Activated CD4-positive, alpha-beta T cell treated with anti-CD3 and anti-CD28 coated beads, Interleukin-2, amount 50 U/mL, for 48 hours (primary cell): Measurements from ENCODE around the gene KBTBD12.
"Not testable (repeated sequence)": the region's sequence is repeated elsewhere in the genome, so short reads cannot be mapped to it uniquely, and the experiment has no call there.

Experiments used
- DNase-seq, 2 experiments: peaks; one replicate each; pipeline ENCODE4 v3.0.0-alpha.2; 2020

Gene KBTBD12, protein sequence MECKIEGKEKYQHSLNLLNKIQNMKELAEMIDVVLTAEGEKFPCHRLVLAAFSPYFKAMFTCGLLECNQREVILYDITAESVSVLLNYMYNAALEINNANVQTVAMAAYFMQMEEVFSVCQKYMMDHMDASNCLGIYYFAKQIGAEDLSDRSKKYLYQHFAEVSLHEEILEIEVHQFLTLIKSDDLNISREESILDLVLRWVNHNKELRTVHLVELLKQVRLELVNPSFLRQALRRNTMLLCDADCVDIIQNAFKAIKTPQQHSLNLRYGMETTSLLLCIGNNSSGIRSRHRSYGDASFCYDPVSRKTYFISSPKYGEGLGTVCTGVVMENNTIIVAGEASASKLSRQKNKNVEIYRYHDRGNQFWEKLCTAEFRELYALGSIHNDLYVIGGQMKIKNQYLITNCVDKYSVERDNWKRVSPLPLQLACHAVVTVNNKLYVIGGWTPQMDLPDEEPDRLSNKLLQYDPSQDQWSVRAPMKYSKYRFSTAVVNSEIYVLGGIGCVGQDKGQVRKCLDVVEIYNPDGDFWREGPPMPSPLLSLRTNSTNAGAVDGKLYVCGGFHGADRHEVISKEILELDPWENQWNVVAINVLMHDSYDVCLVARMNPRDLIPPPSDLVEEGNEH

DNA sequence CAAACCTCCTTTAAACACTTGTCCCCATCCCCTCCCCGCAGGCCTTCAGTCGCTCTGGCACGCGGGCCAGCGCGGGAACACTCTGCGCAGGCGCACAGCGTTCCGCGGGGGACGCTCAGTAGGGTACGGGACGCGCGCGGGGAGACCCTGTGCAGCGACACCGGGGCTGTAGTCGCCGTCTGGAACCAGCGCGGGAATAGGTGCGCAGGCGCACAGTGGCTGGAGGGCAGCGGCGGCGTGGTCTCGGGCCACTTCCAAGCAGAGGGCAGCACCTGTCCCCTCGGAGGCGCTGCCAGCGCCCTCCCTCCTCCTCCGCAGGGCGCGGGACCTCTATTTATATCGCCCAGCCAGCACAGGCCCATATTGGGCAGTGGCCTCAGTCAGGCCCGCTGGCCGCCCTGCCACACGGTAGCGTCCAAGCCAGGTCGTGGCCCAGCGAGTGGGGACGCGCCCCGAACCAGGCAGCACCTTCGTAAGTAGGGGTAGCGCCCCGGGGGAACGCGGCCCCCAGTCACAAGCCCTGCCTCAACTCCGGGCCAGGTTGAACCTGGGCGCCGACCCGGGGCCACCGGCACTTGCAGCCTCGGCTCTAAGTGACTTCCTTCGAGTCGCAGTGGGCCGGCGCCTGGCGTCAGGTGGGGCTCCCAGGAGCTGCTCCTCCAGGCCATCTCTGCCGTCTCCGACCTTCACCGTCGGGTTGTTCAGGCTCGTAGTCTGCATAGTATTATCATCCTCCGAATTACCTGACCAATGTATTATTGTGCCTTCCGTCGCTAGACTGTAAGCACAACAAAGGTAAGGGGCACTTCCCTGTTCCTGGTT, at the start of gene KBTBD12:
KBTBD12 (plus strand) TSS at position 118 of the 822 bp plus-strand sequence. CDS start 7,830 bp downstream, outside the sequence.
- DNase-seq: no peak

DNA sequence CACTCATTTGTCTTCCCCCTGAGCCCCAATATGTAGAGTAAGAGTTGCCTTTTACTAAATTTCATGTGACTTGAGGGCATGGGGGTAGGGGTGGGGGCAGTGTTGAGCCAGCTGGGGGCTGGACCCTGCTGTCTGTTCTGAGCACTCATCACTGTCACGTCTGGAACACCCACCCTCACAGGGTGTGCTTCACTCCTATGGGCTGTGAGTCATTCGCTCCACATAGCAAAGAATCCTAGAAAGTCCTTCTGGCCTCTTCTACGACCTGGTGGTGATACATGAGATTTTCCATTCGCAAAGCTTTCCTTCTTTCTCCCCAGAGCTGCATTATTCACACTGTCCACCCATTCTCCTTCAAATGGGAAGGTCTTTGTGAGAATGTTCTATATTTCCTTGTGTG, 49.1 kb upstream of the KBTBD12 start:
- peak in 1 of 2 experiments; percentile 4 for DNase-seq

DNA sequence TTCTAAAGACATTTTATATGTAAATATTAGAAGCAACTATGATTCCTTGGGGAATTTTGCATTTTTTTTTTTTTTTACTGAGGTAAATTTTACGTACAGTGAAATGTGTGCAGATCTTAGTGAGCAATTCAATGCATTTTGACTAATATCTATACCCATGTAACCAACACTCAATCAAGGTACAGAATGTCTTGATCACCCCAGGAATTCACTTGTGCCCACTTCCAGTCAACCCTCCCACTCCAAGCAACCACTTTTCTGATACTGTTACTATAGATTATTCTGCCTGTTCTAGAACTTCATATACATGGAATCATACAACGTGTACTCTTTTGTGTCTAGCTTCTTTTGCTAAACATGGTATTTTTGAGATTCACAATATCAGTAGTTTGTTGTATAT, 47.6 kb upstream of the KBTBD12 start:
- DNase-seq: no peak

DNA sequence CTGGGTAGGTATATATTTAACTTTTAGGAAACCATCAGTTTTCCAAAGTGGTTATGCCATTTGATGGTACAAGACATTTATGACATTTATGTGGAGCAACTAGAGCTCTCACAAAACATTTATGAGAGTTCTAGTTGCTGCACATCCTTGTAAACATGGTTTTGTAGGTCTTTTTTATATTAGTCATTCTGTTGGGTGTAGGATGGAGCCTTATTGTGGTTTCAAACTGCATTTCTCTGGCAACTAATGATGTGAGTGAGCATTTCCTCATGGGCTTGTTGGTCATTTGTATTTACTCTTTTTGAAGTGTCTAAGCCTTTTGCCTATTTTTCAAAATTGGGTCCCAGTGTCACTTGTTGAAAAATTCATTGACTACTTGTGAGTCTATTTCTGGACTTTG, 47.0 kb upstream of the KBTBD12 start:
- no peak for DNase-seq

DNA sequence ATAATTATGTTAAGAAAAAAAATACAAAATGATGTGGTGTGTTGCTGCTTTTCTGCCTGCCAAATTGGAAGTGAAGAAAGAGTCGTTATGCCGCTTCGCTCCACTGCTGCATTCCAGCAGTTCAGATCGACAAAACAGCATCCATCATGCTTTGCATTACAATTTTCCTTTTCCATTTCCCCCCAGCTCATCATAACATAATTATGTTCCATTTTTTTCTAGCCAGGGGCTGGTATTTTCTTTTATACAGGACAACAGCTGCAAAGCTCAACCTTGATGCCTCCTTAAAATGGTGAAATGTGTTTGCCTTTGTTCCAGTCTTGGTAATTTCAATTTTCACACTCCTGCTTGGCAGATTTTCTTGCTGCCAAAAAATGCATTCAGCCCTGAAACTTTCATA, 44.9 kb upstream of the KBTBD12 start:
- no peak for DNase-seq

DNA sequence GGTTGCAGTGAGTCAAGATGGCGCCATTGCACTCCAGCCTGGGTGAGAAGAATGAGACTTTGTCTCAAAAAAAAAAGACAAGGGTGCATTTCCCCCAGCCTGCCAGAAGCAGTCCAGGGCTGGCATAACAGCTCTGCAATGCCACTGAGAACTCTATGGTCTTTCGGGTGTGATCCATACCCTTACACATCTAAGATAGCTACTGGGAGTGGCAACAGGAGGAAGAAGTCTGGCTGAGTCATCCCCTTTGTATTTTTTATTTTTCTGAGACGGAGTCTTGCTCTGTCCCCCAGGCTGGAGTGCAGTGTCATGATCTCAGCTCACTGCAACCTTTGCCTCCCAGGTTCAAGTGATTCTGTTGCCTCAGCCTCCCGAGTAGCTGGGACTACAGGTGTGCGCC, 40.9 kb upstream of the KBTBD12 start:
- DNase-seq: not testable (repeated sequence)

DNA sequence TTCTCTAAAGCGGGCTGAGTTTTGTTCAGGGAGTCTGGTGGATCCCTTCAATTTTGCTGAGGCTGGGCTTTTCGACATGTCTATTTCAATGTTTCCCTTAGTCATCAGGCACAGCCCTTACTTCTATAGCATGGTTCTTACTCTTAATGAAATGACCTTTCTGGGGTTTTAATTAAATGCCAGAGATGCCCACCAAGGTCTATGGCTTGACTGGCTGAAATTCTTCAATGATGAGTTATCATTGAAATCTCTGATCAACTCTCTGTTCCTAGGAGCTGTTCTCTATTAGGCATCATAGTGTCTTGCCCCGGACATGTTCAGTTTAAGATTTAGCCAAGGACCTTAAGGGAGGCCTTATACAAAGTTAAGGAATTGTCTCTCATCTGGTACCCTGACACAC, 33.4 kb upstream of the KBTBD12 start:
- DNase-seq: no peak

DNA sequence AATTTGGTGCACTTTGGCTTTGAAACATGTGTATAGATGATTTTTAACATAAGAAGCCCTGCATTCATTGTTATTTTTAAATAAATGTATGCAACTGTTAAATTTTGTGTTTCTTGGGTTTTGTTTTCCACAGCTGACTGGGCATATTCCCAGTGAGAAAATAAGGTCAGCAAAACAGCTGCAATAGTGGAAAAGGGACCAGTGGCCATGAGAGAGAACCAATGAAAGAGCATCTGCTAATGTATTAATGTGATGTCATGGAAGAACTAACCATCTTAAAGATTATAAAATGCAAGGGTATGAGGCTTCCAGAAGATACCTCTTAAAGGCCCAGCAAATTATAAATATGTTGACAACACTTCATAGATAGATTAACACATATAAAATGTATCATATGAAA, 31.0 kb upstream of the KBTBD12 start:
- no peak for DNase-seq

DNA sequence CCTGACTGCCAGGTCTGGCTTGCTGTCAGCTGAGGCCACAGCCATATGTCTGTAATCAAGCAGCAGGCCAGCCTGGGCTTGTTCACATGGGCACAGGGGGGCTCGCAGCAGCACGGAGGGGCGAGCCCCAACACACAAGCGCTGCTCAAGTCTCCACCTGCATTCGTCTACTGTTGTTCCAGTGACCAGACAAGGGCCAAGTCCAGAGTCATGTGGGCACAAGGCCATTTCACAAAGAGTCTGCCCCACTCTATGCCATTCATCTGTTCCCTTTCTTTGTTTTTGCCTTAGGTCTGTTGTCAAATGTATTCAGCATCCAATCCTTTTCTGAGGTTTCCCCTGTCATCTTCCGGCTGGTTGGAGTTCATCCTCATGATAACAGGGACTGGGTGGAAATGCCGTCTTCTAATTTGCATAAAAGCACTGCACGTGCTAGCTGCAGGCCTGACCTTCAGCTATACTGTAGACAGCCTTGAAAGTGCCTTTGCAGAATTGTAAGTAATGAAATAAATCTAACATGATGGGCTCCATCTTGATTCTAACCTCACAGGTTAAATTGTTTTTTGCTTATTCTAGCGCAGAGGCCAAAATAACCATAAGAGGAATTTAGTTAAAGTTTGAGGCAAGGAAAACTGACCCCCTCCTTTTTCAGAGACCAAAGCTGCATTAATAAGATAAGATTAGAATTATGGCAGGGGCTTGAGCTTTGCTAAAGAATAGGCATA, 28.6 kb upstream of the KBTBD12 start:
- no peak for DNase-seq

DNA sequence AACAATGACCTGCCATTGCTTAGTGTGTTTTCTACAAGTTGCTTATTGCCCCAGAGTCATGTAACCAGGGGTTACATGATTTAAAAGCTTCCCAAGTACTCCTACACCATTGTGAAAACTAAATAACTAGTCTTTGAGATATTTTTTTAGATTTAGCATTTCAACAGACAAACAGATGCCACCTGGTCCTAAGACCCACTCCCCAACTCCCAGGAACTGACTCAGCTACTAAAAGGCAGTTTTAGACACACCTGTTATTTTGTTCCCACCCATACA, 28.1 kb upstream of the KBTBD12 start:
- DNase-seq: no peak

DNA sequence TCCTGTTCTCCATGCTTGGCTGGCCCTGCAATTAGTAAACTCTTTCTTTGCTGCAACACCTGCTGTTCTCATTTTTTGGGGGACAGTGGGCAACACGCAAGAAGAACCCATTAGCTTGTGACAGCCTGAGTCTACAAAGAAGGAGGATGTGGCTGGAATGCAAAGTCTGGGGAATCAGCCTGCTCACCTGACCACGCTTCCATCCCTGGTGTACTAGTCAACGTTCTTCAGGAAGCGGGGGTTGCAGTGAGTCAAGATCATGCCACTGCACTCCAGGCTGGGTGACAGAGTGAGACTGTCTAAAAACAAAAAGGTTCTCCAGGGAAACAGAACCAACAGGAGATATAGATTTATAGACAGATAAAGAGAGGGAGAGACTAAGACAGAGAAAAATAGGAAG, 27.7 kb upstream of the KBTBD12 start:
- no peak for DNase-seq

DNA sequence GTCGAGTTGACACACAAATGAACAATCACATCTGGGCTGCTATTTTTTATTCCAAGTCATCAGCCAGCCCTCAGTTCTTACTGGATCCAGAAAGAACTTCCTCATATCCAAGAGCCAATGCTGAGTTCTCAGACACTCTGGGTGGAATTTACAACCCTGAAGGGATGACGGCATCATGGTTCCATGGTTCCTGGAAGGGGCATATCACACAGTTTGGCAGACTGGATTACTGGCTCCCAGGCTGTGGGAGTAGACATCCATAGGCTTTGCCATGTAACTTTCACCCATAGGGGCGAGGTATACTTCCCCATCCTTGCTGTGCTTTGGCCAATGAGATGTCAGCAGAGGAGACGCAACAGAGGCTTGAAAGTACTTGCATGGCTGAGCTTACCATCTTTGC, 26.9 kb upstream of the KBTBD12 start:
- DNase-seq: no peak

DNA sequence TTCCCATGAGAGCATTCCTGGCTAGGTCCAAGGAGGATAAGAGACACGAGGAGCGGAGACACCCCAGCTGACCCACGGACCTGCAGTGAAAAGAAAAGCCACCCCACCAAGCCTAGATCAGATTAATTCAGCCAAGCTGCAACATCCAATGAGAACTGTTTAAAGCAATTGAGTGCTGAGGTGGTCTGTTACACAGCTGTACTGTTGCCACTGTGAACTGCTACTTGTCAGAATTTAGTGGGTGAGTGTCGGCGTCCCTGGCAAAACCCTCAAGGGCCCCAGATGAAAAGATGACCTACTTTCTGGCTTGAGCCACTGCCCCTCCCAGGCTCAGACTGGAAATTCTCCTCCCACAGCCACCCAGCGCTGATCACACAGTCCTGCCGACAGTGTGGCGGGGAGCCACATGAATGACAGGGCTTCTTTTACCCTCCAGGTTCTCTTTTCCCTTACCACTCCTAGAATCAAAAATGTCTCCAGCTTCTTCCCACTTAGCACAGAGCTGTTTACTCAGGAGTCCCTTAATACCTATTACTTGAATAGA, 26.4 kb upstream of the KBTBD12 start:
- DNase-seq: no peak

DNA sequence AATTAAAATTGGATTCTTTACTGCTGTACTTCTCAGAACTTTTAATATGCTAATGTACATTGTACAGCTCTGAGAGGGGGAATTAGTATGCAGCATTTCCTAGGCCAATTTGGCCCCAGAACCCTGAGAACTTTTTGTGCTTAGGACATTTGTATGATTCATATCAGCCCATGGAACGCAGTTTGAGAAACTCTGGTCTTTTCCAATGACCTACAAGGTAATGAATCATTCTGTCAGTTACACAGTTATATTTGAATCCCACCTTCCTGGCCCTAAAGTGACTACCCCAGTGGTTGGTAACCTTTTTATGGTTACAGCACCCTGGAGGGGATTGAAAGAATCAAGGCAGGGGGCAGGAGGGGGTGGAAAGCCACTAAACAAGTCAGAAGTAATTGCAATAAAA, 25.6 kb upstream of the KBTBD12 start:
- DNase-seq: no peak

DNA sequence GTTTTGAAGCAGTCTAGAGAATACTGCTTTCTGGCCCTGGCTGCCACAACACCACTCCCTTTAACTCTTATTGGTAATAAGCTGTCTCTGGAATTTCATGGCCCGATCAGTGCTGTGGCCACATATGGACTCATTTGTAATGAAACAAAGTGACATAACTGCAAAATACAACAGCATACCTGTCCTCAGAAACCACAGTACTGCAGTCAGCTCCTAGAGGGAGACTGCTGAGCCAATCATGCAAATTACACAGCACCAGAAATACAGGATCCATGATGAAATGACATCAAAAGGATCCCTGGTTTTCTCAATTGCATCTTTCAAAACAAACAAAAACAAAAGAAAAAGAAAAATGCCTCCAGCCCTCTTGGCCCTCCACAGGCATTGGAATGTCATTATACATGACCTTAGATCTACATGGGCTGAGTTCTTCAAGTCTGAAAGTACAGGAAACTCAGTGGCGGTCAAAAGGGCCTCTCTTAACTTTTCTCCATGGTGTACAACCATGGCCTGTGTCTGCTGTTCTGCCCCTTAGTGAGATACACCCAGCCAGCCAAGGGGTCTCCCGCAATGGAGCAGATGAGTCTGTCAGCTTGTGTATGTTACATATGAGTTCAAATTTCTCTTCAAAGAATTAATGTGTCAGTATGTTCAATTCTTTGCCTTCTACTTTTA, 24.9 kb upstream of the KBTBD12 start:
- no peak for DNase-seq

DNA sequence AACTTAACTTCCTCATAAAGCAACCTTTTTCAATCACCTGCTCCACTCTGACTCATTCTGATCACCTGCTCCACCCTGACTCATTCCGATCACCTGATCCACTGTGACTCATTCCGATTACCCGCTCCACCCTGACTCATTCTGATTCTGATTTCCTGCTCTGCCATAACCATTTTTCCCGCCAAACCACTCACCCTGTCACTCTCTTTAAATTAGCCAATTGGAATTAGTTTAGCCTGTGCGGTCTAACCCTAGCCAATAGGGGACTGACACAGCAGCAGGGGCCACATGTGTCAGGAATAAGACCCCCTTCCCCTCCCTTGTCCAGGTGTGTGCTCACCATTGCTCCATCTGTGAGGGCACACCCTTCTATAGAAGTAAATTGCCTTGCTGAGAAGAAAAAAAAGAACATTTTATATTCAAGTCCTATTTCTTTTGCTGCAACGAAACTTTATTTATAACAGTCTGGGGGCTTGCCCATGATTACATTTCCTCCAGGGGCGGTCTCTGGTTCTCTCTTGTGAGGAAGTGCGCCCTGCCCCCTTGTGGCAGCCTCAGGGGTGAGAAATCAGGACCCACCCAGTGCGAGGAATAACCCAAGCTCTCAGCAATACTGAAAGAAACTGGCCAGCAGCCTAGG, 24.3 kb upstream of the KBTBD12 start:
- peak; percentile 16 to 50 for DNase-seq

DNA sequence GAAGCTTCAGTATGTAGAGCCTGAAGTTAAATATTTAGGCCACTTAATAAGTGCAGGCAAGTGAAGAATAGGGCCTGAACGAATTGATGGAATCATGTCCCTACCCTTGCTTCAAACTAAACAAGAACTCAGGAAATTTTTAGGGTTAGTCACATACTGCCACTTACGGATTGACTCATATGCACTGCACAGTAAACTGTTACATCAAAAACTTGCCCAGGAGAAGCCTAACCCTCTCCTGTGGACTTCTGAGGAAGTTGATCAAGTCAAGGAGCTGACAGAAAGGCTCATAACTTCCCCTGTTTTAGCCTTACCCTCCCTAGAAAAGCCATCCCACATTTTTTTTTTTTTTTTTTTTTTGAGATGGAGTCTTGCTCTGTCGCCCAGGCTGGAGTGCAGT, 20.6 kb upstream of the KBTBD12 start:
- no peak for DNase-seq

DNA sequence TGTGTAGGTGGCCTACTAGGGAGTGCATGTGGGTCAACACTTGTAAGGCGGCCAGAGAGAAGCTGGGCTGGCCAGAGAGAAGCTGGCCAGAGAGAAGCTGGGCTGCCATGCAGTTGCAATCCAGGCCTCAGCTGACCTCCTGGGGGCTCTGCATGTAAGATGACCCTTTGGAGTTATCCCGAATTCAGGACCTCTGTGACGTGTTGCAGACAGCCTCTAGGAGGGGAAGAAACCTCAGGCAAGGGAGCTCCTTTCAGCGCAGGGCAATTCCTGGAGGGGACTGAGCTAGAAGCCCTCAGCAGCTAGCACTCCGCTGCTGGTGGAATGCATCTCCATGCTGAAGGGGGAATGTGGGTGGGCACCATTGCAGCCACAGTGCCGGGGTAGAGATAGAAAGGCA, 15.8 kb upstream of the KBTBD12 start:
- no peak for DNase-seq

DNA sequence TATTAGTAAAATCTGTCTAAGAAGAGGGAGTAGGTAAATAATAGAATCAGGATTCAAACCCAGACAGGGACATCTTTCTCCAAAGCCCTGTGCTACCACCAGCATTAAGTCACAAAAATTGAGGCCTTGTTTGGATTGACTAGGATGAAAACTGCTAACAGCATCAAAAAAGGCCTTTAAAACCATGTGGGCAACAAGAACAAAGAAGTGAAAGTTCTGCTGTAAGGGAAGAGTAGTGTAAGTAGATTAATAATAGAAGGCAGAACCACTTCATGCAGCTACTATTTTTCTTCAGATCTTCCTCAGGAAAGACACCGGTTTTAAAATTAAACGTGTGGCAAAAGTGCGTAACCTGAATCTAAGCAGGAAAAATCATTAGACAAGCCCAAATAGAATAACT, 15.3 kb upstream of the KBTBD12 start:
- DNase-seq: no peak

DNA sequence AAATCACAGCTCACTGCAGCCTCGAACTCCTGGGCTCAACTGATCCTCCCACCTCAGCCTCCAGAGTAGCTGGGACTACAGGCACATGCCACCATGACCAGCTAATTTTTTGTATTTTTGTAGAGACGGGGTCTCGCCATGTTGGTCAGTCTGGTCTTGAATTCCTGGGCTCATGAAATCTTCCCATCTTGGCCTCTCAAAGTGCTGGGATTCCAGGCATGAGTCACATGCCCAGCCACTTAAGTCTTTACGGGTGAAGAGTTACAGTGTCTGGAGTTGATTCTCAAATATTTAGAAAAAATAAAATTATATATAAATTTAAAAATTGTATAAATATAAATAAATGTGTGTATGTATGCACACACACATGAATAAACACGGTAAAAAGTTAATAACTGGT, 14.5 kb upstream of the KBTBD12 start:
- DNase-seq: no peak

DNA sequence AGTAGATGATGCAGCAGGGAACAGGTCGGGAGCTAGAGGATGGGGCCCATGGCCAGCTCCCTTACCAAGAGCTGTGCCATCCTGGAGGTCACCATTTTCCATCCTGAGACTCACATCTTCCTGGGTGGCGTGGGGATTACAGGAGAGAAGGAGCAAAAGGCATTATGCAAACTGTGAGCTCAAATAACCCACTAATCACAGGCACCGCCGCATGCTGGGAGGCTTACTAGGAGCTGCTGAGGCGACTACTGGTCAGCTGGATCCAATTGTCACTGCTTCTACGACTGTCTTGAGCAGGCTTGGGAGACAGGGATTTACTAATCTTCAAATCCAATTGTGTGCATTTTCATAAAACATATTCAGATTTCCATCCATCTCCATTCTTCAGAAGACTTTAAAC, 12.5 kb upstream of the KBTBD12 start:
- no peak for DNase-seq
